ENCODE data around the gene TECR. TPM values are rescaled to one million over a fixed set of nuclear protein-coding genes. Genes with fewer than 3 reads are reported as not detected.
"Not testable (repeated sequence)": the region's sequence is repeated elsewhere in the genome, so short reads cannot be mapped to it uniquely, and the experiment has no call there.

TECR gene
- total and polyA plus RNA-seq, 2 experiments from 2014 or later: 38.8 to 129 TPM

DNA sequence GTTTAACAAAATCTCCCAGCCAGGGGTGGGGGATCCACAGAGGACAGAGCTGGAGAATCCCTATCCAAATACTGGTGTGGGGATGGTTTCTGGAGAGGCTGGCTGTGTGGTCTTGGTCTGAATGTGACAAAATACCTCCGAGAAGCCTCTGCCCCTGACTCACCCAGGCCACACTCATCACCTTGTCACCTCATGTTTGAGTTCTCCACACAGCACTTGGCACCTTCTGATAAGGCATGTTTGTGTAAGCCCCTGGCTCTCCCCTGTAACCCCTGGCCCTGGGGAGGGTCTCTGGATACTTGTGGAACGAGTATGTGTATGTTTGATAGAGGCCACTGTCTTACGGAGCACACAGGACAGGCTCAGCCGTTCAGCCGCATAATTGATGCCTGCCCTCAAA lies 14.7 kb downstream of the TECR start:
- no peak overlapping the region for H2AFZ ChIP-seq
- peaks cover 6% of the 10 kb centered on the region; the same call in 1 of the 2 replicates for H3K79me2 ChIP-seq (ENCODE audit: insufficient read depth)
- no peak for DNase-seq
- H3K36me3 ChIP-seq (ENCODE audit: low read depth): no peaks in the 10 kb centered on the region
- WGBS, 2 experiments (ENCODE audit: low coverage in 1 of 2, low lambda C conversion rate in 2 of 2, missing lambda C conversion rate in 2 of 2): 83% methylated on average over 5 of the region's 5 CpGs
- no peaks in the 10 kb centered on the region for H3K4me1 ChIP-seq (ENCODE audit: insufficient read depth)
- no peaks in the 10 kb centered on the region for H3K9me2 ChIP-seq (ENCODE audit: insufficient read depth)
- no peaks in the 10 kb centered on the region for H3K9me3 ChIP-seq (ENCODE audit: low read depth)
- in situ Hi-C loops (cut with MboI): no loop called here
- no peak overlapping the region for H3K4me2 ChIP-seq (ENCODE audit: unreplicated experiment)
- H3K27me3 ChIP-seq (replicated peaks; ENCODE audit: insufficient read depth): no peaks in the 10 kb centered on the region
- TF ChIP-seq EZH2 (IDR thresholded peaks at IDR 0.05; ENCODE audit: insufficient read depth, poor library complexity, severe bottlenecking): no peak
- TF ChIP-seq EZH2phosphoT487 (IDR thresholded peaks at IDR 0.05; ENCODE audit: insufficient read depth, low read depth): no peak
- H3K27ac ChIP-seq: no peak overlapping the region
- no peak overlapping the region for H3K4me3 ChIP-seq
- H3K9ac ChIP-seq: no peak overlapping the region
- H3F3A ChIP-seq (ENCODE audit: insufficient read depth): no peaks in the 10 kb centered on the region
- no peaks in the 10 kb centered on the region for H4K20me1 ChIP-seq (ENCODE audit: insufficient read depth)

DNA sequence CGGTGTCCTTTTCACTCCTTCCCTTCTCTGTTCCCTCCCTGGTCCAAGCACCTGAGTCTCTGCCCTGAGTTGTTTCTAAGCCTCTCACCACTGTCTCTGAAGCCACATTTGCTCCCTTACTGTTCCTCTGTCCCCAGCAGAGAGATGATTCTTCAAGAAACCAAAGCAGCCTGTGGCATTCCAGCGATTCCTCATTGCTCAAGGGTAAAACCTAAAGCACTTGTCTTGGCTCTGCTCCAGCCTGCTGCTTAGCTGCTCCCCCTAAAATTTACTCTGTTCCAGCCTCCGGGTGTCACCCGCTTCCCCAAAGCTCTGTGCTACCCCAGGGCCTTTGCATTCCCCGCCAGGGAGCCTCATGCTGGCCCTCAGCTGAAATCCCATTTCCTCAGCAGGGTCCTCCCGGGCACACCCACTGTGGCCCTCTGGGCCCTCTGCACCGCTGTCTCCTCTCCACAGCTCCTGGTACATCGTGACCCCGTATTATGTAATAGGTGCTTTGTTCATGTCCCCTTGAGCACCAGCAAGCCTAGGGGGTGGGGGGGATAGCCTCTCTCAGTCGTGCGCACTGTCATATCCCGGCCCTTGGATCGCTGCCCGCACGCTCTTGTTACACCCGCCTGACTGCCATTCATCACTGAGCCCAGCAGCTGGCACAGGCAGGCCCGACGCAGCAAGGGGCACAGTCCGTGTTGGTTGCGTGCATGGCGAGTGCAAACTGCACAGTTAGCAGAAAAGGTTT lies 15.8 kb downstream of the TECR start:
- WGBS, 2 experiments (ENCODE audit: low coverage in 1 of 2, low lambda C conversion rate in 2 of 2, missing lambda C conversion rate in 2 of 2): 91% methylated on average over 21 of the region's 21 CpGs
- no peak overlapping the region for H3K4me2 ChIP-seq (ENCODE audit: unreplicated experiment)
- no peak overlapping the region for H3K4me3 ChIP-seq
- H3K9ac ChIP-seq: no peak overlapping the region
- no peak for DNase-seq
- H3K27ac ChIP-seq: no peak overlapping the region
- H3K27me3 ChIP-seq (replicated peaks; ENCODE audit: insufficient read depth): no peaks in the 10 kb centered on the region
- H3K9me3 ChIP-seq (ENCODE audit: low read depth): no peaks in the 10 kb centered on the region
- peaks cover 6% of the 10 kb centered on the region; the same call in 1 of the 2 replicates for H3K79me2 ChIP-seq (ENCODE audit: insufficient read depth)
- no peaks in the 10 kb centered on the region for H3K4me1 ChIP-seq (ENCODE audit: insufficient read depth)
- H3K9me2 ChIP-seq (ENCODE audit: insufficient read depth): no peaks in the 10 kb centered on the region
- TF ChIP-seq EZH2phosphoT487 (IDR thresholded peaks at IDR 0.05; ENCODE audit: insufficient read depth, low read depth): no peak
- no peak for TF ChIP-seq EZH2 (IDR thresholded peaks at IDR 0.05; ENCODE audit: insufficient read depth, poor library complexity, severe bottlenecking)
- H3F3A ChIP-seq (ENCODE audit: insufficient read depth): no peaks in the 10 kb centered on the region
- in situ Hi-C loops (cut with MboI): no loop called here
- H4K20me1 ChIP-seq (ENCODE audit: insufficient read depth): no peaks in the 10 kb centered on the region
- H3K36me3 ChIP-seq (ENCODE audit: low read depth): no peaks in the 10 kb centered on the region
- no peak overlapping the region for H2AFZ ChIP-seq

GRCh38 chr19:14545716-14546082 lies 16.3 kb downstream of the TECR start:
- Histone ChIP-seq H3K9me2 (ENCODE audit: insufficient read depth) (no peaks in the 10 kb centered on the region), H3K79me2 (ENCODE audit: insufficient read depth) (peaks cover 6% of the 10 kb centered on the region; the same call in 1 of the 2 replicates), H3K4me1 (ENCODE audit: insufficient read depth) (no peaks in the 10 kb centered on the region), H3K27me3 (replicated peaks; ENCODE audit: insufficient read depth) (no peaks in the 10 kb centered on the region), H4K20me1 (ENCODE audit: insufficient read depth) (no peaks in the 10 kb centered on the region), H3K36me3 (ENCODE audit: low read depth) (no peaks in the 10 kb centered on the region), H3K4me3 (no peak overlapping the region), H3K27ac (no peak overlapping the region), H2AFZ (no peak overlapping the region), H3K9ac (no peak overlapping the region), H3F3A (ENCODE audit: insufficient read depth) (no peaks in the 10 kb centered on the region), H3K4me2 (ENCODE audit: unreplicated experiment) (no peak overlapping the region), H3K9me3 (ENCODE audit: low read depth) (no peaks in the 10 kb centered on the region)
- no peak for DNase-seq
- in situ Hi-C loops (cut with MboI): no loop called here
- WGBS, 2 experiments (ENCODE audit: low coverage in 1 of 2, low lambda C conversion rate in 2 of 2, missing lambda C conversion rate in 2 of 2): 86 to 91% methylated on average over 9 of the region's 9 CpGs
- TF ChIP-seq EZH2 (IDR thresholded peaks at IDR 0.05; ENCODE audit: insufficient read depth, poor library complexity, severe bottlenecking) (no peak), EZH2phosphoT487 (IDR thresholded peaks at IDR 0.05; ENCODE audit: insufficient read depth, low read depth) (no peak)

GRCh38 chr19:14550201-14550754 lies 20.9 kb downstream of the TECR start:
- H3K4me2 ChIP-seq (ENCODE audit: unreplicated experiment): no peak overlapping the region
- no peaks in the 10 kb centered on the region for H3K9me2 ChIP-seq (ENCODE audit: insufficient read depth)
- no peaks in the 10 kb centered on the region for H4K20me1 ChIP-seq (ENCODE audit: insufficient read depth)
- in situ Hi-C loops (cut with MboI): no loop called here
- no peak overlapping the region for H3K9ac ChIP-seq
- no peak overlapping the region for H3K27ac ChIP-seq
- no peak overlapping the region for H3K4me3 ChIP-seq
- H3K79me2 ChIP-seq (ENCODE audit: insufficient read depth): no peaks in the 10 kb centered on the region; the same call in 1 of the 2 replicates
- 83 to 87% methylated on average over 14 to 15 of the region's 15 CpGs for WGBS, 2 experiments (ENCODE audit: low coverage in 1 of 2, low lambda C conversion rate in 2 of 2, missing lambda C conversion rate in 2 of 2)
- DNase-seq: no peak
- no peaks in the 10 kb centered on the region for H3K36me3 ChIP-seq (ENCODE audit: low read depth)
- H2AFZ ChIP-seq: no peak overlapping the region
- H3K9me3 ChIP-seq (ENCODE audit: low read depth): no peaks in the 10 kb centered on the region
- H3K4me1 ChIP-seq (ENCODE audit: insufficient read depth): 0 out of 2 replicates have a peak, but pooled peaks cover 6% of the 10 kb centered on the region
- no peak for TF ChIP-seq EZH2phosphoT487 (IDR thresholded peaks at IDR 0.05; ENCODE audit: insufficient read depth, low read depth)
- no peak for TF ChIP-seq EZH2 (IDR thresholded peaks at IDR 0.05; ENCODE audit: insufficient read depth, poor library complexity, severe bottlenecking)
- H3K27me3 ChIP-seq (replicated peaks; ENCODE audit: insufficient read depth): no peaks in the 10 kb centered on the region
- H3F3A ChIP-seq (ENCODE audit: insufficient read depth): no peaks in the 10 kb centered on the region

DNA sequence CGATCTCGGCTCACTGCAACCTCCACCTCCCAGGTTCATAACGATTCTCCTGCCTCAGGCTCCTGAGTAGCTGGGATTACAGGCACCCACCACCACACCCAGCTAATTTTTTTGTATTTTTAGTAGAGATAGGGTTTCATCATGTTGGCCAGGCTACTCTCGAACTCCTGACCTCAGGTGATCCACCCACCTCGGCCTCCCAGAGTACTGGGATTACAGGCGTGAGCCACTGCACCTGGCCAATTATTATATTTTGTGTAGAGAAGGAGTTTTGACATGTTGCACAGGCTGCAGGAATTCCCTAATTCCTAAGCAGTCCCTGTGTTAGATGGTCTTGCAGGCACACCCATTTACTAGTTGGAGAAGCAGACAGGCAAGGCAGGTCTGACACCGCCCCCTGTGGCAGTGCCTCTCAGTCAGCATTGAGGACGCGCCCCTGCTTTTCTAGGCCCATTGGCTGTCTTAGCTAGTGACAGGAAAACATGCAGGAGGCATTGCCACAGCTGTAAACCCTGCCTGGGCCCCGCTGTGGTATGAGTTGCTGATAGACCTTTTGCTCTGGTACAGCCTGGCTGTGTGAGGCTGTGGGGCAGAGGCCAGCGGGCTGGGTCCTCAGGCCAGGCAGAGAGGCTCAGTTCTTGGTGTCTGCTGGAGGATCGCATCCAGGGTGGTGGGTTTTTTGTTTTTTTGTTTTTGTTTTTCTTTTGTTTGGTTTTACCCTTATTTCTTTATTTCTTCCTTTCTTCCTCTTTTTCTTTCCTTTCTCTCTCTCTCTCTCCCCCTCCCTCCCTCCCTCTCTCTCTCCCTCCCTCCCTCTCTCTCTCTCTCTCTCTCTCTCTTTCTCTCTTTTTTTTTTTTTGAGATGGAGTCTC lies 22.0 kb downstream of the TECR start:
- DNase-seq: peak; percentile 58
- H3K4me2 ChIP-seq (ENCODE audit: unreplicated experiment); H3K27ac ChIP-seq; in situ Hi-C loops (cut with MboI); H3K27me3 ChIP-seq (replicated peaks; ENCODE audit: insufficient read depth); H3K4me1 ChIP-seq (ENCODE audit: insufficient read depth); H3K36me3 ChIP-seq (ENCODE audit: low read depth); H2AFZ ChIP-seq; H3K9me2 ChIP-seq (ENCODE audit: insufficient read depth); H3F3A ChIP-seq (ENCODE audit: insufficient read depth); H4K20me1 ChIP-seq (ENCODE audit: insufficient read depth); H3K79me2 ChIP-seq (ENCODE audit: insufficient read depth); H3K4me3 ChIP-seq; H3K9me3 ChIP-seq (ENCODE audit: low read depth): not testable (repeated sequence)
- 74% methylated on average over 12 of the region's 12 CpGs for WGBS, 2 experiments (ENCODE audit: low coverage in 1 of 2, low lambda C conversion rate in 2 of 2, missing lambda C conversion rate in 2 of 2)
- 0 out of 2 replicates have a peak overlapping the region, but pooled peaks have one; percentile 31 for H3K9ac ChIP-seq

- H3K27me3 ChIP-seq (replicated peaks; ENCODE audit: insufficient read depth); H2AFZ ChIP-seq; H3K9me3 ChIP-seq (ENCODE audit: low read depth); H3K9ac ChIP-seq; H3K9me2 ChIP-seq (ENCODE audit: insufficient read depth); H3K4me3 ChIP-seq; H4K20me1 ChIP-seq (ENCODE audit: insufficient read depth); H3K27ac ChIP-seq; H3F3A ChIP-seq (ENCODE audit: insufficient read depth); H3K79me2 ChIP-seq (ENCODE audit: insufficient read depth); DNase-seq; in situ Hi-C loops (cut with MboI); H3K36me3 ChIP-seq (ENCODE audit: low read depth); H3K4me2 ChIP-seq (ENCODE audit: unreplicated experiment); H3K4me1 ChIP-seq (ENCODE audit: insufficient read depth): not testable (repeated sequence)
- 82 to 87% methylated on average over 8 of the region's 8 CpGs for WGBS, 2 experiments (ENCODE audit: low coverage in 1 of 2, low lambda C conversion rate in 2 of 2, missing lambda C conversion rate in 2 of 2)
Observed at GRCh38 chr19:14552006-14552360, 22.6 kb downstream of the TECR start.

Measured in GM23248 (cell line).